Measurements from ENCODE around the gene SERPINA6. TPM values are rescaled to one million over a fixed set of nuclear protein-coding genes. Genes with fewer than 3 reads are reported as not detected.

Gene SERPINA6
- total RNA-seq, 1 experiment from 2014 or later = not detected

DNA sequence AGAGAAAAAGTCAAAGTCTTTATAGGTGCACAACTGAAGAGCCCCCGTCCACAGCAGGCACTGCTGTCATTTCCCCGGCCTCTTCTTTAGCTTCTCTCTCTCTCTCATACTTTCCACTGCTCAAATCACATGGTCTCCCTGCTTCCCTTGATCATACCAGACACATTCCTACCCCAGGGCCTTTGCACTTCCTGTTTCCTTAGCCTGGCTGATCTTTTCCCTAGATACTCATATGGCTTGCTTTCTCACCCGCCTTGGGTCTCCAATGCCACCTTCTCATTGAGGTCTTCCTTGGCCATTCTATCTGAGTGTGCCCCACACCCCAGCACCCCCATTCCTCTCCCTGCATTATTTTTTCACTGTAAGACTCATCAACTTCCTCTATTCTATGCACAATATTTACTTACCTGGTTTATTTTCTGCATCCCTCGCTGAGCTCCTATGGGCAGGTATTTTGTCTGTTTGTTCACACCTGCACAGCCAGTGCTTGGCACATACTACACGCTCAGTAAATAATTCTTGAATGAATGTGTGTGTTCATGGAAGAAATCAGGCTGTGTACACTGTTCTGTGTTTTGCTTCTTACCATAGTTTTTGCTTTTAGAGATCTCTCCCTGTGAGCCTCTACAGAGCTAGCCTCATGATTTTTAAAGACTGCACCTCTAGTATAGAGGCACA is 33.4 kb upstream of the SERPINA6 start:
- Histone ChIP-seq H3K79me2 (ENCODE audit: insufficient read depth, low read length) (no peaks in the 10 kb centered on the region), H3K27me3 (ENCODE audit: insufficient read depth, low read length) (no peaks in the 10 kb centered on the region), H3K4me2 (ENCODE audit: low read length) (no peak overlapping the region), H3K9me3 (ENCODE audit: control insufficient read depth in 1 of 2, insufficient read depth in 1 of 2, low read depth in 1 of 2, low read length in 2 of 2) (no peaks in the 10 kb centered on the region), H3K27ac (ENCODE audit: low read depth, low read length) (no peak overlapping the region), H3K4me1 (ENCODE audit: control insufficient read depth in 1 of 2, insufficient read depth in 2 of 2, low read length in 2 of 2) (peaks cover 0 to 13% of the 10 kb centered on the region in 2 experiments; a peak in 2 of 4 replicates), H3K9ac (ENCODE audit: low read length) (no peak overlapping the region), H3K36me3 (ENCODE audit: control insufficient read depth in 1 of 2, insufficient read depth in 2 of 2, low read length in 2 of 2) (no peaks in the 10 kb centered on the region), H3K9me2 (ENCODE audit: insufficient read depth) (no peaks in the 10 kb centered on the region), H4K20me1 (ENCODE audit: insufficient read depth) (no peaks in the 10 kb centered on the region), H3K4me3 (replicated peaks in 1 of 2; ENCODE audit: low read depth in 1 of 2, low read length in 2 of 2) (no peak overlapping the region), H2AFZ (ENCODE audit: low read depth, low read length, poor library complexity, severe bottlenecking) (no peak overlapping the region)
- ATAC-seq = no peak
- DNase-seq (ENCODE audit: low read depth, low spot score) = no peak
- BruUV-seq (replicated peaks) = no TSS peak
- TF ChIP-seq, protein P1, sequence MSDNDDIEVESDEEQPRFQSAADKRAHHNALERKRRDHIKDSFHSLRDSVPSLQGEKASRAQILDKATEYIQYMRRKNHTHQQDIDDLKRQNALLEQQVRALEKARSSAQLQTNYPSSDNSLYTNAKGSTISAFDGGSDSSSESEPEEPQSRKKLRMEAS (IDR thresholded peaks at IDR 0.05) = no peak
- TF ChIP-seq YY1 (IDR thresholded peaks at IDR 0.05; ENCODE audit: extremely low read depth, insufficient replicate concordance, low read depth, low read length) = no peak
- no peak for TF ChIP-seq JUND (IDR thresholded peaks at IDR 0.05)
- TF ChIP-seq, protein P2, sequence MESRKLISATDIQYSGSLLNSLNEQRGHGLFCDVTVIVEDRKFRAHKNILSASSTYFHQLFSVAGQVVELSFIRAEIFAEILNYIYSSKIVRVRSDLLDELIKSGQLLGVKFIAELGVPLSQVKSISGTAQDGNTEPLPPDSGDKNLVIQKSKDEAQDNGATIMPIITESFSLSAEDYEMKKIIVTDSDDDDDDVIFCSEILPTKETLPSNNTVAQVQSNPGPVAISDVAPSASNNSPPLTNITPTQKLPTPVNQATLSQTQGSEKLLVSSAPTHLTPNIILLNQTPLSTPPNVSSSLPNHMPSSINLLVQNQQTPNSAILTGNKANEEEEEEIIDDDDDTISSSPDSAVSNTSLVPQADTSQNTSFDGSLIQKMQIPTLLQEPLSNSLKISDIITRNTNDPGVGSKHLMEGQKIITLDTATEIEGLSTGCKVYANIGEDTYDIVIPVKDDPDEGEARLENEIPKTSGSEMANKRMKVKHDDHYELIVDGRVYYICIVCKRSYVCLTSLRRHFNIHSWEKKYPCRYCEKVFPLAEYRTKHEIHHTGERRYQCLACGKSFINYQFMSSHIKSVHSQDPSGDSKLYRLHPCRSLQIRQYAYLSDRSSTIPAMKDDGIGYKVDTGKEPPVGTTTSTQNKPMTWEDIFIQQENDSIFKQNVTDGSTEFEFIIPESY (IDR thresholded peaks at IDR 0.05; ENCODE audit: extremely low read depth, insufficient replicate concordance, low read length) = no peak
- TF ChIP-seq EGR1 (IDR thresholded peaks at IDR 0.05; ENCODE audit: low read depth) = no peak
- TF ChIP-seq RAD21 (IDR thresholded peaks at IDR 0.05; ENCODE audit: low read depth) = no peak
- no peak for TF ChIP-seq TCF7L2 (IDR thresholded peaks at IDR 0.05; ENCODE audit: borderline replicate concordance, extremely low read depth, insufficient read depth, insufficient read length)
- TF ChIP-seq SP1 (IDR thresholded peaks at IDR 0.05; ENCODE audit: low read depth) = no peak
- TF ChIP-seq CEBPB (IDR thresholded peaks at IDR 0.05; ENCODE audit: low read depth) = no peak
- TF ChIP-seq EZH2phosphoT487 (IDR thresholded peaks at IDR 0.05; ENCODE audit: borderline replicate concordance) = no peak
- TF ChIP-seq SIN3A (IDR thresholded peaks at IDR 0.05; ENCODE audit: low read depth) = no peak
- TF ChIP-seq SRF (IDR thresholded peaks at IDR 0.05; ENCODE audit: low read depth) = no peak
- no peak for TF ChIP-seq ZFX (IDR thresholded peaks at IDR 0.05)
- TF ChIP-seq, protein P3, sequence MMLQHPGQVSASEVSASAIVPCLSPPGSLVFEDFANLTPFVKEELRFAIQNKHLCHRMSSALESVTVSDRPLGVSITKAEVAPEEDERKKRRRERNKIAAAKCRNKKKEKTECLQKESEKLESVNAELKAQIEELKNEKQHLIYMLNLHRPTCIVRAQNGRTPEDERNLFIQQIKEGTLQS (IDR thresholded peaks at IDR 0.05) = no peak
- no peak for TF ChIP-seq CBX3 (IDR thresholded peaks at IDR 0.05; ENCODE audit: low read depth)
- TF ChIP-seq EZH2 (IDR thresholded peaks at IDR 0.05) = no peak
- intact Hi-C loops (cut with micrococcal nuclease) = no loop called here
- POLR2A ChIA-PET = no interaction called here
- RAD21 ChIA-PET (ENCODE audit: low non-redundant PET in 1 of 2, low total read pairs in 2 of 2, uncharacterized antibody in 2 of 2, unreplicated experiment in 2 of 2) = no interaction called here
- CTCF ChIA-PET = no interaction called here

Data from HCT116 (cell line).